Measurements from ENCODE around the gene ALG9. TPM values are rescaled to one million over a fixed set of nuclear protein-coding genes. Genes with fewer than 3 reads are reported as not detected.
A peak's percentile ranks its signal among the peaks of the same experiment; 100 is the strongest.

Gene ALG9
- total RNA-seq (2021; ENCODE audit: unreplicated experiment) (23.7 TPM), Bru-seq, nascent RNA (percentile 63 among the genes with signal in this experiment), BruChase-seq, experiment 1, labeled RNA remaining after a 6-hour chase (percentile 80 among the genes with signal in this experiment), BruChase-seq, experiment 2, labeled RNA remaining after a 2-hour chase (percentile 65 among the genes with signal in this experiment)
- polyA plus RNA-seq (2012) = 26.0 and 30.3 TPM in 2 replicates
- long read RNA-seq, transcript ALG9-214 (15 exons, 2,028 nt) = major isoform, 12 of 27 reads
- long read RNA-seq, partial matches to known transcripts = 2 of 27 reads
- long read RNA-seq, other reads (novel, unspliced or antisense) = 7 of 27 reads

GRCh38 chr11:111870886-111871692, at the start of gene ALG9:
TSS of gene ALG9 (minus strand) at chr11:111871581. CDS start at chr11:111871482, 99 bp downstream.
- ChIA-PET POLR2A (interaction anchor here (1.4 kb wide), 1 partner anchor 8 kb away, joined by 3 read pairs; no protein-coding TSS in a partner anchor), CTCF (interaction anchor here (0.9 to 1.7 kb wide), 6 partner anchors 9 to 111 kb away, joined by 3 to 5 read pairs (median 3); no protein-coding TSS in a partner anchor), RAD21 (ENCODE audit: low non-redundant PET in 1 of 2, low total read pairs in 2 of 2, uncharacterized antibody in 2 of 2, unreplicated experiment in 2 of 2) (interaction anchor here in 1 of 2 experiments (0.7 to 1.0 kb wide), 2 partner anchors 52 to 64 kb away, joined by 3 to 6 read pairs; no protein-coding TSS in a partner anchor)
- Histone ChIP-seq H3K9me3 (ENCODE audit: control insufficient read depth in 1 of 2, insufficient read depth in 1 of 2, low read depth in 1 of 2, low read length in 2 of 2) (no peaks in the 10 kb centered on the region), H3K4me1 (ENCODE audit: control insufficient read depth in 1 of 2, insufficient read depth in 2 of 2, low read length in 2 of 2) (peaks cover 0 to 18% of the 10 kb centered on the region in 2 experiments; a peak in 3 of 4 replicates), H3K27me3 (ENCODE audit: insufficient read depth, low read length) (no peaks in the 10 kb centered on the region), H3K36me3 (ENCODE audit: control insufficient read depth in 1 of 2, insufficient read depth in 2 of 2, low read length in 2 of 2) (peaks cover 2 to 11% of the 10 kb centered on the region in 2 experiments; a peak in 1 of 4 replicates), H2AFZ (ENCODE audit: low read depth, low read length, poor library complexity, severe bottlenecking) (peak within 1 kb of the TSS; percentile 97), H4K20me1 (ENCODE audit: insufficient read depth) (no peaks in the 10 kb centered on the region), H3K27ac (ENCODE audit: low read depth, low read length) (peak within 1 kb of the TSS; percentile 76), H3K79me2 (ENCODE audit: insufficient read depth, low read length) (0 out of 2 replicates have a peak, but pooled peaks cover 9% of the 10 kb centered on the region), H3K9ac (ENCODE audit: low read length) (peak within 1 kb of the TSS; percentile 66), H3K4me2 (ENCODE audit: low read length) (peak within 1 kb of the TSS; percentile 90), H3K4me3 (replicated peaks in 1 of 2; ENCODE audit: low read depth in 1 of 2, low read length in 2 of 2) (peak within 1 kb of the TSS; percentile 89 to 90), H3K9me2 (ENCODE audit: insufficient read depth) (no peaks in the 10 kb centered on the region)
- TSS peak; percentile 34 for BruUV-seq (replicated peaks)
- ATAC-seq (peak; percentile 89), DNase-seq (ENCODE audit: low read depth, low spot score) (peak; percentile 73)
- intact Hi-C loops (cut with micrococcal nuclease) = no loop called here
- no peak for TF ChIP-seq ATF3 (IDR thresholded peaks at IDR 0.05)
- peak; percentile 32 for TF ChIP-seq ZBTB33 (IDR thresholded peaks at IDR 0.05; ENCODE audit: extremely low read depth, insufficient replicate concordance, low read length)
- no peak for TF ChIP-seq REST (IDR thresholded peaks at IDR 0.05; ENCODE audit: low read depth)
- no peak for TF ChIP-seq ZNF274 (IDR thresholded peaks at IDR 0.05; ENCODE audit: low read depth, low read length)
- TF ChIP-seq RAD21 (IDR thresholded peaks at IDR 0.05; ENCODE audit: low read depth) = no peak
- TF ChIP-seq ELF1 (IDR thresholded peaks at IDR 0.05; ENCODE audit: borderline replicate concordance, low read depth) = no peak
- no peak for TF ChIP-seq CBX3 (IDR thresholded peaks at IDR 0.05; ENCODE audit: low read depth)
- no peak for TF ChIP-seq FOSL1 (IDR thresholded peaks at IDR 0.05; ENCODE audit: low read depth)
- peak; percentile 22 for TF ChIP-seq POLR2A (IDR thresholded peaks at IDR 0.05; ENCODE audit: borderline replicate concordance, extremely low read depth, insufficient read depth, insufficient read length)
- TF ChIP-seq JUND (IDR thresholded peaks at IDR 0.05) = no peak
- TF ChIP-seq SP1 (IDR thresholded peaks at IDR 0.05; ENCODE audit: low read depth) = peak; percentile 70
- no peak for TF ChIP-seq EGR1 (IDR thresholded peaks at IDR 0.05; ENCODE audit: low read depth)
- peak; percentile 70 for TF ChIP-seq POLR2AphosphoS5 (IDR thresholded peaks at IDR 0.05; ENCODE audit: low read depth, low read length)
- TF ChIP-seq YY1 (IDR thresholded peaks at IDR 0.05; ENCODE audit: extremely low read depth, insufficient replicate concordance, low read depth, low read length) = peak; percentile 87
- no peak for TF ChIP-seq EZH2phosphoT487 (IDR thresholded peaks at IDR 0.05; ENCODE audit: borderline replicate concordance)
- no peak for TF ChIP-seq SRF (IDR thresholded peaks at IDR 0.05; ENCODE audit: low read depth)
- TF ChIP-seq ZFX (IDR thresholded peaks at IDR 0.05) = peak; percentile 83

Data from HCT116 (cell line).